ENCODE measurements around the gene MCF2L. TPM values are rescaled to one million over a fixed set of nuclear protein-coding genes. Genes with fewer than 3 reads are reported as not detected.

MCF2L gene
- polyA plus RNA-seq, 1 donor (not counting 4 experiments of a cell fraction or from before 2014, with no cell fraction given) = 0.14 TPM

DNA sequence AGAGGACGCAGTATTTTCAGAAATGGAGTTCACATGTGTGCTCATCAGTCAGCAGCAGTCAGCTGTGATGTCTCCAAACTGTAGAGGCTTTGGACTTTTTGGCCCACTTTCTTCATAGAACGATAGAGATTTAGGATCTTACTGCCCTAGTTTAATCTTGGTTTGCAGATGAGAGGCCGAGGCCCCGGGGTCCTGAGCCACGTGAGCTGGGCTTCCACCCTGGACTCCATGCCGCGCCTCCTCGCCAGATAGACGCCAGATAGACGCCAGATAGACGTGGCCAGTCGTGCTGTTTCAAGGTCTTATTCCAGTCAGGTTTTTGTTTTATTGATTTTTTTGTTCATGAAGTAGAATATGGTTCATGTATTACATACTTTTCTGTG is 11.7 kb upstream of the MCF2L start:
- dilution Hi-C loops (cut with MboI; ENCODE audit: extremely low pct_ligation_motif_present, low sequenced_read_pairs) = no loop called here

DNA sequence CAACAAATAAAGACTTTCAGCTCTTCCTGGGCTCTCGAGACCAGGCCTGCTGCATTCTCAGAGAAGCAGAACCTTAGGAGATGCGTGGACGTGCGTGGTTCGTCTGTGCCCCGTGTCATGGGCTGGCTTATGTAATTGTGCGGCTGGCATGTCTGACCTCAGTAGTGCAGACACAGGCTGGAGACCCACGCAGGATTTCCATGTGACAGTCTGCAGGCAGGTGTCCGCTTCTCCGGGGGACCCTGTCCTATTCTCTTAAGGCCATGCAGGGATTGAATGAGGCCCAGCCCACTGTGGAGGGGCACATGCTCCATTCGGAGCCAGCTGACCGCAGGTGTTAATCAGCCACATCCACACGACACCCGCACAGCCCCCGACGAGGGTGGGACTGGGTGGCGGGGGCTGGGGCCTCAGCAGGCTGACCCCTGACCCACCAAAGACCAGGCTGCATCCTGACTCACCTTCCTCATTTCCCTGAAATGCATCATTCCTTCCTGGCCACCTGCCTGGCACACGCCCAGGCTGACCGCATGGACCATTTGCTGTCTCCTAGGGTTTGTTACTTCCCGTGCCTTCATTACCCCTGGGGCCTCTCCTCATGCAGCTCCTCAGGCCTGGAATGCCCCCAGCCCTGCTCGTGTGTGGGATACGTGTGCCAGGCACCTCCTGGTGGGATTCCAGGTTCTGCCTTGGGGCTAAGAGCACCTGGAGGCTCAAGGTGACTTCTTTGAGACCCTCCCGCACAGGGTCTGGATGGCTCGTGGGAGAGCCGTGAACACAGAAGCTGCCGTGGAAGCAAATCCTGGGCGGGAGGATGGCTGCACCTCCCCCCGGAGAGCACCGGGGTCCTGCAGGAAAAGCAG is 10.7 kb upstream of the MCF2L start:
- no peaks in the 10 kb centered on the region for H3K4me1 ChIP-seq (ENCODE audit: control insufficient read depth, extremely low read depth, insufficient read depth, low read length)
- dilution Hi-C loops (cut with MboI; ENCODE audit: extremely low pct_ligation_motif_present, low sequenced_read_pairs) = no loop called here
- TF ChIP-seq, protein P1, sequence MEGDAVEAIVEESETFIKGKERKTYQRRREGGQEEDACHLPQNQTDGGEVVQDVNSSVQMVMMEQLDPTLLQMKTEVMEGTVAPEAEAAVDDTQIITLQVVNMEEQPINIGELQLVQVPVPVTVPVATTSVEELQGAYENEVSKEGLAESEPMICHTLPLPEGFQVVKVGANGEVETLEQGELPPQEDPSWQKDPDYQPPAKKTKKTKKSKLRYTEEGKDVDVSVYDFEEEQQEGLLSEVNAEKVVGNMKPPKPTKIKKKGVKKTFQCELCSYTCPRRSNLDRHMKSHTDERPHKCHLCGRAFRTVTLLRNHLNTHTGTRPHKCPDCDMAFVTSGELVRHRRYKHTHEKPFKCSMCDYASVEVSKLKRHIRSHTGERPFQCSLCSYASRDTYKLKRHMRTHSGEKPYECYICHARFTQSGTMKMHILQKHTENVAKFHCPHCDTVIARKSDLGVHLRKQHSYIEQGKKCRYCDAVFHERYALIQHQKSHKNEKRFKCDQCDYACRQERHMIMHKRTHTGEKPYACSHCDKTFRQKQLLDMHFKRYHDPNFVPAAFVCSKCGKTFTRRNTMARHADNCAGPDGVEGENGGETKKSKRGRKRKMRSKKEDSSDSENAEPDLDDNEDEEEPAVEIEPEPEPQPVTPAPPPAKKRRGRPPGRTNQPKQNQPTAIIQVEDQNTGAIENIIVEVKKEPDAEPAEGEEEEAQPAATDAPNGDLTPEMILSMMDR (optimal IDR thresholded peaks at IDR 0.05 in 1 of 3, IDR thresholded peaks at IDR 0.05 in 1 of 3, conservative IDR thresholded peaks at IDR 0.05 in 1 of 3; ENCODE audit: extremely low read depth in 1 of 3, insufficient read depth in 2 of 3, low read length in 3 of 3) = no peak
- no peak for TF ChIP-seq EZH2 (IDR thresholded peaks at IDR 0.05; ENCODE audit: low read length)
- no peaks in the 10 kb centered on the region for H3K36me3 ChIP-seq (ENCODE audit: control insufficient read depth in 2 of 2, extremely low read depth in 1 of 2, insufficient read depth in 2 of 2, low read length in 2 of 2)
- no peaks in the 10 kb centered on the region for H4K20me1 ChIP-seq (ENCODE audit: control insufficient read depth, extremely low read depth, insufficient read depth, low read length)
- no peak overlapping the region for H3K4me2 ChIP-seq (ENCODE audit: control insufficient read depth, extremely low read depth, insufficient read depth, low read depth, low read length)
- no peak overlapping the region for H2AFZ ChIP-seq (ENCODE audit: control insufficient read depth, low read length)
- H3K79me2 ChIP-seq (ENCODE audit: control insufficient read depth, insufficient read depth, low read length) = no peaks in the 10 kb centered on the region
- no peak overlapping the region for H3K9ac ChIP-seq (ENCODE audit: control insufficient read depth, extremely low read depth, insufficient read depth, low read length)
- no peak overlapping the region for H3K4me3 ChIP-seq (ENCODE audit: control insufficient read depth in 2 of 3, extremely low read depth in 1 of 3, insufficient read depth in 2 of 3, low read depth in 1 of 3, low read length in 3 of 3)
- FAIRE-seq (no peak), DNase-seq (ENCODE audit: low read depth, low spot score) (no peak)
- H3K9me3 ChIP-seq (ENCODE audit: control insufficient read depth, low read depth, low read length) = no peaks in the 10 kb centered on the region
- peaks cover 7% of the 10 kb centered on the region for H3K27me3 ChIP-seq (ENCODE audit: control insufficient read depth, extremely low read depth, insufficient read depth, low read length)
- H3K9me1 ChIP-seq (ENCODE audit: control insufficient read depth, extremely low read depth, insufficient read depth, low read length) = no peaks in the 10 kb centered on the region
- no peak overlapping the region for H3K27ac ChIP-seq (ENCODE audit: control insufficient read depth, insufficient read depth, low read length)

More for the DNA sequence above, 11.7 kb upstream of the MCF2L start:
- H3K4me2 ChIP-seq (ENCODE audit: control insufficient read depth, extremely low read depth, insufficient read depth, low read depth, low read length) = no peak overlapping the region
- FAIRE-seq (no peak), DNase-seq (ENCODE audit: low read depth, low spot score) (no peak)
- no peak overlapping the region for H2AFZ ChIP-seq (ENCODE audit: control insufficient read depth, low read length)
- H3K27me3 ChIP-seq (ENCODE audit: control insufficient read depth, extremely low read depth, insufficient read depth, low read length) = peaks cover 17% of the 10 kb centered on the region
- H3K9me1 ChIP-seq (ENCODE audit: control insufficient read depth, extremely low read depth, insufficient read depth, low read length) = no peaks in the 10 kb centered on the region
- H3K4me1 ChIP-seq (ENCODE audit: control insufficient read depth, extremely low read depth, insufficient read depth, low read length) = no peaks in the 10 kb centered on the region
- H3K36me3 ChIP-seq (ENCODE audit: control insufficient read depth in 2 of 2, extremely low read depth in 1 of 2, insufficient read depth in 2 of 2, low read length in 2 of 2) = no peaks in the 10 kb centered on the region
- no peak overlapping the region for H3K27ac ChIP-seq (ENCODE audit: control insufficient read depth, insufficient read depth, low read length)
- H3K4me3 ChIP-seq (ENCODE audit: control insufficient read depth in 2 of 3, extremely low read depth in 1 of 3, insufficient read depth in 2 of 3, low read depth in 1 of 3, low read length in 3 of 3) = no peak overlapping the region
- no peak overlapping the region for H3K9ac ChIP-seq (ENCODE audit: control insufficient read depth, extremely low read depth, insufficient read depth, low read length)
- TF ChIP-seq, protein P1 (optimal IDR thresholded peaks at IDR 0.05 in 1 of 3, IDR thresholded peaks at IDR 0.05 in 1 of 3, conservative IDR thresholded peaks at IDR 0.05 in 1 of 3; ENCODE audit: extremely low read depth in 1 of 3, insufficient read depth in 2 of 3, low read length in 3 of 3) = no peak
- no peak for TF ChIP-seq EZH2 (IDR thresholded peaks at IDR 0.05; ENCODE audit: low read length)
- no peaks in the 10 kb centered on the region for H3K9me3 ChIP-seq (ENCODE audit: control insufficient read depth, low read depth, low read length)
- H4K20me1 ChIP-seq (ENCODE audit: control insufficient read depth, extremely low read depth, insufficient read depth, low read length) = no peaks in the 10 kb centered on the region
- no peaks in the 10 kb centered on the region for H3K79me2 ChIP-seq (ENCODE audit: control insufficient read depth, insufficient read depth, low read length)

Measured in keratinocyte (primary cell).